SJCRH30 (cell line): ENCODE data around the gene PHACTR2. TPM values are rescaled to one million over a fixed set of nuclear protein-coding genes. Genes with fewer than 3 reads are reported as not detected.
"Not testable (repeated sequence)": the region's sequence is repeated elsewhere in the genome, so short reads cannot be mapped to it uniquely, and the experiment has no call there.

Experiments
- DNase-seq, 2 experiments: peaks; one replicate each; pipeline ENCODE4 v3.0.0-alpha.2; 2015 to 2020
- H3K27ac ChIP-seq: fragments of 250-450 bp; sonication (Bioruptor Pico); 2 replicates; pipeline ENCODE4 v1.5.1; 2020; ENCODE audit warnings: mild to moderate bottlenecking, moderate library complexity
- H3K27me3 ChIP-seq: fragments of 250-450 bp; sonication (Bioruptor Pico); 2 replicates; pipeline ENCODE4 v1.5.1; 2020; ENCODE audit warnings: mild to moderate bottlenecking, moderate library complexity
- H3K36me3 ChIP-seq: fragments of 250-450 bp; sonication (Bioruptor Pico); 2 replicates; pipeline ENCODE4 v1.5.1; 2020; ENCODE audit warnings: mild to moderate bottlenecking, moderate library complexity
- H3K4me1 ChIP-seq: fragments of 250-450 bp; sonication (Bioruptor Pico); 2 replicates; pipeline ENCODE4 v1.5.1; 2020; ENCODE audit warnings: mild to moderate bottlenecking, moderate library complexity
- H3K4me3 ChIP-seq: fragments of 250-450 bp; sonication (Bioruptor Pico); 2 replicates; pipeline ENCODE4 v1.5.1; 2020; ENCODE audit warnings: mild to moderate bottlenecking, moderate library complexity
- H3K9me3 ChIP-seq: fragments of 250-450 bp; sonication (Bioruptor Pico); replicated peaks from 2 replicates; pipeline ENCODE4 v1.5.1; 2020; ENCODE audit warnings: mild to moderate bottlenecking, moderate library complexity
- total RNA-seq: library from RNA; depleted of rRNA; stranded (reverse); fragments of >200 nt; shearing (Covaris generic); gene quantifications from 2 replicates; pipeline ENCODE4 v1.2.3, GENCODE V29; 2014; rRNA removed

Gene PHACTR2
- 57.1 and 63.7 TPM in 2 replicates for total RNA-seq

GRCh38 chr6:143677891-143678791, at the start of gene PHACTR2:
PHACTR2 (plus strand) TSS chr6:143677965; CDS start chr6:143678164, 199 bp downstream.
- H3K9me3 ChIP-seq, result no peaks in the 10 kb centered on the region; the same call in 1 of the 2 replicates
- peaks cover 48% of the 10 kb centered on the region for H3K4me1 ChIP-seq
- peak within 1 kb of the TSS; percentile 92 for H3K4me3 ChIP-seq
- H3K36me3 ChIP-seq, result no peaks in the 10 kb centered on the region
- peak; percentile 92 to 93 for DNase-seq
- H3K27ac ChIP-seq, result peak within 1 kb of the TSS; percentile 97
- no peaks in the 10 kb centered on the region for H3K27me3 ChIP-seq

- no peaks in the 10 kb centered on the region for H3K9me3 ChIP-seq
- H3K4me3 ChIP-seq, result no peak overlapping the region
- DNase-seq, result no peak
- peaks cover 3% of the 10 kb centered on the region; the same call in 1 of the 2 replicates for H3K4me1 ChIP-seq
- H3K27me3 ChIP-seq, result no peaks in the 10 kb centered on the region
- no peaks in the 10 kb centered on the region for H3K36me3 ChIP-seq
- H3K27ac ChIP-seq, result no peak overlapping the region
Observed at GRCh38 chr6:143629104-143630080, 48.4 kb upstream of the PHACTR2 start.

GRCh38 chr6:143631196-143631595, 46.6 kb upstream of the PHACTR2 start:
- not testable (repeated sequence) for H3K36me3 ChIP-seq, H3K4me3 ChIP-seq, DNase-seq, H3K27me3 ChIP-seq, H3K4me1 ChIP-seq, H3K9me3 ChIP-seq, H3K27ac ChIP-seq

GRCh38 chr6:143632894-143633293, 44.9 kb upstream of the PHACTR2 start:
- Histone ChIP-seq H3K27me3 (no peaks in the 10 kb centered on the region), H3K36me3 (no peaks in the 10 kb centered on the region), H3K4me1 (peaks cover 7% of the 10 kb centered on the region; the same call in 1 of the 2 replicates), H3K27ac (no peak overlapping the region), H3K9me3 (no peaks in the 10 kb centered on the region), H3K4me3 (no peak overlapping the region)
- no peak for DNase-seq

- Histone ChIP-seq H3K36me3 (no peaks in the 10 kb centered on the region), H3K27me3 (no peaks in the 10 kb centered on the region), H3K9me3 (no peaks in the 10 kb centered on the region), H3K4me3 (no peak overlapping the region), H3K4me1 (peaks cover 7% of the 10 kb centered on the region; the same call in 1 of the 2 replicates), H3K27ac (no peak overlapping the region)
- DNase-seq, result peak in 1 of 2 experiments; percentile 9
Observed at GRCh38 chr6:143634486-143634885, 43.3 kb upstream of the PHACTR2 start.

GRCh38 chr6:143637691-143638090, 40.1 kb upstream of the PHACTR2 start:
- H3K4me3 ChIP-seq, result no peak overlapping the region
- peaks cover 7% of the 10 kb centered on the region; the same call in 1 of the 2 replicates for H3K4me1 ChIP-seq
- no peaks in the 10 kb centered on the region for H3K36me3 ChIP-seq
- no peak for DNase-seq
- H3K9me3 ChIP-seq, result peaks cover 4% of the 10 kb centered on the region; the same call in 1 of the 2 replicates
- no peaks in the 10 kb centered on the region for H3K27me3 ChIP-seq
- H3K27ac ChIP-seq, result no peak overlapping the region

GRCh38 chr6:143642403-143642802, 35.4 kb upstream of the PHACTR2 start:
- H3K27me3 ChIP-seq, result no peaks in the 10 kb centered on the region

GRCh38 chr6:143647191-143647590, 30.6 kb upstream of the PHACTR2 start:
- no peaks in the 10 kb centered on the region for H3K4me1 ChIP-seq
- H3K9me3 ChIP-seq, result peaks cover 9% of the 10 kb centered on the region; the same call in 1 of the 2 replicates
- no peak overlapping the region for H3K4me3 ChIP-seq
- H3K27ac ChIP-seq, result no peak overlapping the region
- H3K27me3 ChIP-seq, result no peaks in the 10 kb centered on the region
- DNase-seq, result no peak
- H3K36me3 ChIP-seq, result no peaks in the 10 kb centered on the region

More at GRCh38 chr6:143642403-143642802, 35.4 kb upstream of the PHACTR2 start:
- Histone ChIP-seq H3K4me1 (no peaks in the 10 kb centered on the region), H3K4me3 (no peak overlapping the region), H3K9me3 (peaks cover 5% of the 10 kb centered on the region; the same call in 1 of the 2 replicates), H3K36me3 (no peaks in the 10 kb centered on the region), H3K27ac (no peak overlapping the region)
- no peak for DNase-seq

GRCh38 chr6:143647732-143648131, 30.0 kb upstream of the PHACTR2 start:
- Histone ChIP-seq H3K4me1 (no peaks in the 10 kb centered on the region), H3K9me3 (peaks cover 5% of the 10 kb centered on the region; the same call in 1 of the 2 replicates), H3K27ac (no peak overlapping the region), H3K27me3 (no peaks in the 10 kb centered on the region), H3K36me3 (no peaks in the 10 kb centered on the region), H3K4me3 (no peak overlapping the region)
- no peak for DNase-seq

GRCh38 chr6:143649319-143649718, 28.4 kb upstream of the PHACTR2 start:
- H3K27me3 ChIP-seq, H3K4me3 ChIP-seq, DNase-seq, H3K9me3 ChIP-seq, H3K4me1 ChIP-seq, H3K27ac ChIP-seq, H3K36me3 ChIP-seq: not testable (repeated sequence)

GRCh38 chr6:143651328-143651727, 26.4 kb upstream of the PHACTR2 start:
- not testable (repeated sequence) for H3K36me3 ChIP-seq, H3K4me1 ChIP-seq, H3K27me3 ChIP-seq, H3K4me3 ChIP-seq, H3K27ac ChIP-seq, DNase-seq, H3K9me3 ChIP-seq

GRCh38 chr6:143652841-143653331, 24.9 kb upstream of the PHACTR2 start:
- no peak overlapping the region for H3K27ac ChIP-seq

GRCh38 chr6:143655541-143655940, 22.2 kb upstream of the PHACTR2 start:
- Histone ChIP-seq H3K4me1 (no peaks in the 10 kb centered on the region), H3K27ac (no peak overlapping the region), H3K27me3 (no peaks in the 10 kb centered on the region), H3K9me3 (peaks cover 4% of the 10 kb centered on the region; the same call in 1 of the 2 replicates), H3K4me3 (no peak overlapping the region), H3K36me3 (no peaks in the 10 kb centered on the region)
- no peak for DNase-seq

More at GRCh38 chr6:143652841-143653331, 24.9 kb upstream of the PHACTR2 start:
- no peaks in the 10 kb centered on the region for H3K4me1 ChIP-seq
- H3K36me3 ChIP-seq, result no peaks in the 10 kb centered on the region
- peaks cover 4% of the 10 kb centered on the region; the same call in 1 of the 2 replicates for H3K9me3 ChIP-seq
- H3K4me3 ChIP-seq, result no peak overlapping the region
- H3K27me3 ChIP-seq, result no peaks in the 10 kb centered on the region
- no peak for DNase-seq

- Histone ChIP-seq H3K36me3 (no peaks in the 10 kb centered on the region), H3K4me1 (no peaks in the 10 kb centered on the region), H3K4me3 (no peak overlapping the region), H3K9me3 (peaks cover 3% of the 10 kb centered on the region; the same call in 1 of the 2 replicates), H3K27me3 (no peaks in the 10 kb centered on the region), H3K27ac (no peak overlapping the region)
- DNase-seq, result no peak
Observed at GRCh38 chr6:143656026-143656425, 21.7 kb upstream of the PHACTR2 start.
